Choroid plexus epithelial cell (primary cell): ENCODE data around the gene PCGF6.

ENCODE experiments used
- DNase-seq: peaks from one replicate; pipeline ENCODE4 v3.0.0-alpha.2; 2010; ENCODE audit warnings: low read depth
- H3K4me3 ChIP-seq: 2 replicates; pipeline ENCODE4 v1.5.1; 2011; ENCODE audit warnings: low read depth, mild to moderate bottlenecking, control low read depth, low read length, moderate library complexity
- CTCF ChIP-seq: conservative IDR thresholded peaks from 2 replicates; pipeline ENCODE4 v1.5.1; 2011; ENCODE audit warnings: low read depth, mild to moderate bottlenecking, control low read depth, inconsistent platforms, low read length, moderate library complexity

The PCGF6 gene

GRCh38 chr10:103353281-103353680 lies 2.3 kb upstream of the PCGF6 start:
- H3K4me3 ChIP-seq: no peak overlapping the region
- no peak for TF ChIP-seq CTCF
- DNase-seq: peak; percentile 17

- no peak for DNase-seq
- TF ChIP-seq CTCF: no peak
- H3K4me3 ChIP-seq: peak overlapping the region; percentile 74
These were observed 794 bp downstream of the PCGF6 start for GRCh38 chr10:103350175-103350516.

- no peak for DNase-seq
- no peak overlapping the region for H3K4me3 ChIP-seq
- no peak for TF ChIP-seq CTCF
These were observed 14.6 kb downstream of the PCGF6 start for GRCh38 chr10:103336370-103336769.

GRCh38 chr10:103334567-103334966 lies 16.4 kb downstream of the PCGF6 start:
- no peak for TF ChIP-seq CTCF
- H3K4me3 ChIP-seq: no peak overlapping the region
- no peak for DNase-seq

- peak; percentile 44 for DNase-seq
- peak; percentile 60 for TF ChIP-seq CTCF
- no peak overlapping the region for H3K4me3 ChIP-seq
These were observed 16.9 kb downstream of the PCGF6 start for GRCh38 chr10:103333934-103334520.

- no peak for DNase-seq
- TF ChIP-seq CTCF: no peak
- H3K4me3 ChIP-seq: no peak overlapping the region
These were observed 23.0 kb downstream of the PCGF6 start for GRCh38 chr10:103327906-103328305.

GRCh38 chr10:103316087-103316486 lies 34.9 kb downstream of the PCGF6 start:
- H3K4me3 ChIP-seq: no peak overlapping the region
- no peak for DNase-seq
- TF ChIP-seq CTCF: no peak
